BLaER1 treated with 17β-estradiol and CSF1 and Interleukin-3, amounts not matched to agents 10 nM and 100 nM (cell line): ENCODE data around the gene TDRD10.

Experiments
- H3K27ac ChIP-seq, 11 experiments: shearing (Covaris generic); formaldehyde crosslinking; 2 replicates each; pipeline ENCODE4 v1.8.1; 2022
- H3K27me3 ChIP-seq, 11 experiments: shearing (Covaris generic); formaldehyde crosslinking; 2 replicates each; pipeline ENCODE4 v1.8.1; 2022
- H3K36me3 ChIP-seq, 11 experiments: shearing (Covaris generic); formaldehyde crosslinking; 2 replicates each; pipeline ENCODE4 v1.8.1; 2022
- H3K4me1 ChIP-seq, 10 experiments: shearing (Covaris generic); formaldehyde crosslinking; 2 replicates each; pipeline ENCODE4 v1.8.1; 2022
- H3K4me2 ChIP-seq, 11 experiments: shearing (Covaris generic); formaldehyde crosslinking; 2 replicates each; pipeline ENCODE4 v1.8.1; 2022
- H3K4me3 ChIP-seq, 10 experiments: shearing (Covaris generic); formaldehyde crosslinking; 2 replicates each; pipeline ENCODE4 v1.8.1; 2022
- H3K9ac ChIP-seq, 11 experiments: shearing (Covaris generic); formaldehyde crosslinking; 2 replicates each; pipeline ENCODE4 v1.8.1; 2022
- H3K9me3 ChIP-seq, 11 experiments: shearing (Covaris generic); formaldehyde crosslinking; replicated peaks in 1 of 11; 2 replicates each; pipeline ENCODE4 v1.8.1; 2022
- H4K20me1 ChIP-seq, 11 experiments: shearing (Covaris generic); formaldehyde crosslinking; 2 replicates each; pipeline ENCODE4 v1.8.1; 2022
- Cebpa-rat ChIP-seq, 11 experiments: shearing (Covaris generic); IDR thresholded peaks; 2 replicates each; pipeline ENCODE4 v1.8.1; 2022

The TDRD10 gene

DNA sequence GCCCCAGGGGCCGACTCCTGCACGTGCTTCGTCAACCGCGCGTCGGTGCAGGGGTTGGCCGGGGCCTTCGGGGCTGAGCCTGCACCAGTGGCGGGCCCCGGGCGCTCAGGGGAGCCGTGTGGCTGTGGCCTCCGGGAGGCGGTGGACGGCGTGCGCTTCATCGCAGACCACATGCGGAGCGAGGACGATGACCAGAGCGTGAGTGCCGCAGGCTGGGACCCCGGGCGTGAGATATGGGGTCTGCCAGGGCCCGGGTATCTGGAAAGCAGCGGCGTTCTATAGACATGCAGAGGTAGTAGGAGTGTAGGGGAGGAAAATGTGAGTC lies 69.9 kb downstream of the TDRD10 start:
- Histone ChIP-seq H3K9me3 (no peaks in the 10 kb centered on the region), H3K36me3 (peaks cover 0 to 1% (median 0%) of the 10 kb centered on the region in 11 experiments; a peak in 3 of 22 replicates), H4K20me1 (peaks cover 0 to 78% (median 28%) of the 10 kb centered on the region in 11 experiments; a peak in 17 of 22 replicates), H3K27me3 (peaks cover 16 to 26% (median 22%) of the 10 kb centered on the region in 11 experiments), H3K4me2 (no peak overlapping the region), H3K4me3 (no peak overlapping the region), H3K27ac (no peak overlapping the region), H3K4me1 (peaks cover 4 to 56% (median 49%) of the 10 kb centered on the region in 10 experiments; a peak in 18 of 20 replicates), H3K9ac (no peak overlapping the region)
- no peak for TF ChIP-seq Cebpa-rat (IDR thresholded peaks at IDR 0.05)

DNA sequence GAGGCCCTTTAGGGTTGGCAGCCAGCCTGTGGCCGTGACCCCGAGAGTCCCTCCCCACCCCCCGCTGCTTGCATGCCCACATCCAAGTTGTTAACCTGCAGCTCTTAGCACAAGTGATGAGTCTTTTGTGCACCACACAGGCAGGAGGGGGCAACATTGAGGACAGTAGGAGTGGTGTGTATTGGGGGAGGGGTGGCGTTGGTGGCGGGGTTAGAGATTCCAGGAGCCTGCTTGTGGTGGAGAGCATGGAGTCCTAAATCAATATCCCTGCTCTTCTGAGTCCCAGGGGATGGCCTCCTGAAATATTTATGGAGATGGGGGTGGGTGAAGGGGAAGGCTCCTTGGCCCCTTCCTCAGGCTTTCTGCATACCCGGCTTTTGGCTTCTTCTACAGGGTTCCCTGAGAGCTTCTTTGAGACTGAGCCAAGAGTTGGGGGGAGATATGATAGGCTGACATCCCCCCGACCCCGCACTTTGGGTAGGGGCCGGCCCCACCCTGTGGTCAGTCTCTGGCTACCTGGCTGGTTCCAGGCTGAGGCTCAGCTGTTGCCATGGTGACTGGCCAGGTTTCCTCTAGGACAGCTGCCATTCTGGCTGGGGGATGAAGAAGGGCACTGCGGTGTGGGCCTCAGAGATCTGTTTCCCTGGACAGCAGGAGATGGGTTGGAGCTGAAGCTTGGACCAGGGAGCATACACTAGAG lies 70.6 kb downstream of the TDRD10 start:
- peaks cover 0 to 8% (median 0%) of the 10 kb centered on the region in 11 experiments; a peak in 8 of 22 replicates for H3K36me3 ChIP-seq
- peaks cover 4 to 62% (median 56%) of the 10 kb centered on the region in 10 experiments; a peak in 18 of 20 replicates for H3K4me1 ChIP-seq
- peak overlapping the region in 7 of 11 experiments; percentile 9 to 83 (median 59); a peak in 11 of 22 replicates for H3K4me2 ChIP-seq
- no peak overlapping the region for H3K27ac ChIP-seq
- peaks cover 0 to 79% (median 30%) of the 10 kb centered on the region in 11 experiments; a peak in 20 of 22 replicates for H4K20me1 ChIP-seq
- TF ChIP-seq Cebpa-rat (IDR thresholded peaks at IDR 0.05): no peak
- H3K9me3 ChIP-seq: no peaks in the 10 kb centered on the region
- H3K27me3 ChIP-seq: peaks cover 9 to 19% (median 15%) of the 10 kb centered on the region in 11 experiments
- H3K4me3 ChIP-seq: no peak overlapping the region
- H3K9ac ChIP-seq: no peak overlapping the region

DNA sequence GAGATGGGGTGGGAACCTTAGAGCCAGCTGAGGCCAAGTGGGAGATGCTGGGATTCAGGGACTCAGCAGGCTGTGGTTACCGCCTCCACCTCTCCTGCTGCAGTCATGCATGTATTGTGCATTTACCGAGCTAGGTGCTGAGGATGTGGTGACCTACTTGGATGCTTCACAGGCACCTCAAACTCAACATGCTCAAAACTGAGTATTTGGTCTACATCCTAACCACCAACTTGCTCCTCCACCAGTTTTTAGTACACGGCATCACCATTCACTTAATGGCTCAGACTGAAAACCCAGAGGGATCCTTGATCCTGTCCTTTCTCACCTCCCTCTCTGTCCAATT lies 71.1 kb downstream of the TDRD10 start:
- no peak overlapping the region for H3K27ac ChIP-seq
- peak overlapping the region in 7 of 11 experiments; percentile 9 to 83 (median 59); a peak in 11 of 22 replicates for H3K4me2 ChIP-seq
- H4K20me1 ChIP-seq: peaks cover 0 to 79% (median 35%) of the 10 kb centered on the region in 11 experiments; a peak in 20 of 22 replicates
- peaks cover 1 to 62% (median 56%) of the 10 kb centered on the region in 10 experiments; a peak in 18 of 20 replicates for H3K4me1 ChIP-seq
- H3K27me3 ChIP-seq: peaks cover 4 to 14% (median 10%) of the 10 kb centered on the region in 11 experiments
- H3K9ac ChIP-seq: no peak overlapping the region
- H3K4me3 ChIP-seq: no peak overlapping the region
- peaks cover under 1 to 13% (median 5%) of the 10 kb centered on the region in 11 experiments; a peak in 14 of 22 replicates for H3K36me3 ChIP-seq
- TF ChIP-seq Cebpa-rat (IDR thresholded peaks at IDR 0.05): no peak
- H3K9me3 ChIP-seq: no peaks in the 10 kb centered on the region

DNA sequence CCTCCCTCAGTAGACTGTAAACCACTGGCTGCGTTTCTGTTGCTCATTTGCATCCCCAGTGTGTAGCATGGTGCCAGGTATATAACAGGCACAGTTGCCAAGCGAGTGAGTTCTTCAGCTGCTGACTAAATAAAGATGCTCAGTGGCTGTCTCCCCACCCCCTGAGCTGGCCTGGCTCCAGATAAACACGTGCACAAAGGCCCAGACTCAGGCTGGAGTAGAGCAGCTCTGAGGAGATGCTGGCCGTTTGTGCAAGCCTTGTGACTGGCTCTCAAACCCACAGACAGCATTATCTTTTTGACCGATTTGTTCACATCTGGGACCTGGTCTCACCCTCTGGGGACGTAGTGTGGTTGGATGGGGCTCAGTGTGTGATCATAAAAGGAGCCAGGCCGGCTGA lies 72.7 kb downstream of the TDRD10 start:
- TF ChIP-seq Cebpa-rat (IDR thresholded peaks at IDR 0.05): peak in 1 of 11 experiments; percentile 39; a peak in 1 of 22 replicates
- H3K4me2 ChIP-seq: peak overlapping the region in 7 of 11 experiments; percentile 51 to 83 (median 64); a peak in 15 of 22 replicates
- H3K27ac ChIP-seq: peak overlapping the region in 4 of 11 experiments; percentile 16 to 57 (median 39); a peak in 4 of 22 replicates
- H4K20me1 ChIP-seq: peaks cover 9 to 79% (median 48%) of the 10 kb centered on the region in 11 experiments; a peak in 21 of 22 replicates
- no peak overlapping the region for H3K4me3 ChIP-seq
- no peaks in the 10 kb centered on the region for H3K9me3 ChIP-seq
- H3K4me1 ChIP-seq: peaks cover 0 to 74% (median 68%) of the 10 kb centered on the region in 10 experiments; a peak in 16 of 20 replicates
- 0 out of 22 replicates have a peak, but pooled peaks cover 0 to 1% (median 0%) of the 10 kb centered on the region in 11 experiments for H3K27me3 ChIP-seq
- H3K36me3 ChIP-seq: peaks cover 16 to 29% (median 20%) of the 10 kb centered on the region in 11 experiments
- H3K9ac ChIP-seq: peak overlapping the region in 5 of 11 experiments; percentile 6 to 53 (median 21); a peak in 4 of 22 replicates

DNA sequence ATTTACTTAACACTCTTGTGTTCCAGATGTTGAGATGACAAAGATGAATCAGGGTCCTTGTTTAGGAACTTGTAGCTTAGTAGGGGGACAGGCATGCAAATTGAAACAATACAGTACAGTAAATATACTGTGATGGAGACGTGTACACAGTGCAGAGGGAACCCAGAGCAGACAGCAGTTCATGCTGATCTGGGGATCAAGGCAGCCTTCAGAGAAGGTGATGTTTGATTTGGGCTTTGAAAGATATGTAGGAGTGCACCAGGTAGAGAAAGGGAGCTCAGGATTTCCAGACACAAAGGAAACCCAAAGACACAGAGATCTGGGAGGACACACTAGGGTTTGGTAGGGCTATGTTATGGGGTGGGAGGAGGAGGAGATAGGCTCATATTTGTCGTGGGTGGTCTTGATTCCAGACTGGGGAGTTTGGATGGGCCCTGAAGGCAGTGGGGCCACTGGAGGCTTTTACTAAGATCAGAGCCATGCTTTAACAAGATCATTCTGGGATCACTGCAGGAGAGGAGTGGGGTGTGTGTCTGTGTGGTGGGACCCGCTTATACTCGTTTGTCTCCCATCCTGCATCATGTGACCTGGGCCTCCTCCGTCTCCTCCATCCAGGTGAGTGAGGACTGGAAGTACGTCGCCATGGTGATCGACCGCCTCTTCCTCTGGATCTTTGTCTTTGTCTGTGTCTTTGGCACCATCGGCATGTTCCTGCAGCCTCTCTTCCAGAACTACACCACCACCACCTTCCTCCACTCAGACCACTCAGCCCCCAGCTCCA lies 73.3 kb downstream of the TDRD10 start:
- H3K27ac ChIP-seq: peak overlapping the region in 4 of 11 experiments; percentile 28 to 57 (median 44); a peak in 7 of 22 replicates
- H3K9me3 ChIP-seq: no peaks in the 10 kb centered on the region
- H3K4me2 ChIP-seq: peak overlapping the region in 9 of 11 experiments; percentile 16 to 83 (median 59); a peak in 16 of 22 replicates
- peaks cover 15 to 82% (median 54%) of the 10 kb centered on the region in 11 experiments; a peak in 21 of 22 replicates for H4K20me1 ChIP-seq
- peaks cover 22 to 35% (median 27%) of the 10 kb centered on the region in 11 experiments for H3K36me3 ChIP-seq
- H3K27me3 ChIP-seq: no peaks in the 10 kb centered on the region
- H3K9ac ChIP-seq: peak overlapping the region in 5 of 11 experiments; percentile 6 to 53 (median 21); a peak in 6 of 22 replicates
- no peak overlapping the region for H3K4me3 ChIP-seq
- peaks cover 0 to 75% (median 69%) of the 10 kb centered on the region in 10 experiments; a peak in 16 of 20 replicates for H3K4me1 ChIP-seq
- TF ChIP-seq Cebpa-rat (IDR thresholded peaks at IDR 0.05): no peak

DNA sequence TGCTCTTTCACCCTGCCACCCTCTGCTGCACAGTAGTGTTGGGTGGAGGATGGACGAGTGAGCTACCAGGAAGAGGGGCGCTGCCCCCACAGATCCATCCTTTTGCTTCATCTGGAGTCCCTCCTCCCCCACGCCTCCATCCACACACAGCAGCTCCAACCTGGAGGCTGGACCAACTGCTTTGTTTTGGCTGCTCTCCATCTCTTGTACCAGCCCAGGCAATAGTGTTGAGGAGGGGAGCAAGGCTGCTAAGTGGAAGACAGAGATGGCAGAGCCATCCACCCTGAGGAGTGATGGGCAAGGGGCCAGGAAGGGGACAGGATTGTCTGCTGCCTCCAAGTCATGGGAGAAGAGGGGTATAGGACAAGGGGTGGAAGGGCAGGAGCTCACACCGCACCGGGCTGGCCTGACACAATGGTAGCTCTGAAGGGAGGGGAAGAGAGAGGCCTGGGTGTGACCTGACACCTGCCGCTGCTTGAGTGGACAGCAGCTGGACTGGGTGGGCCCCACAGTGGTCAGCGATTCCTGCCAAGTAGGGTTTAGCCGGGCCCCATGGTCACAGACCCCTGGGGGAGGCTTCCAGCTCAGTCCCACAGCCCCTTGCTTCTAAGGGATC lies 74.0 kb downstream of the TDRD10 start:
- H3K27me3 ChIP-seq: no peaks in the 10 kb centered on the region
- H4K20me1 ChIP-seq: peaks cover 20 to 82% (median 60%) of the 10 kb centered on the region in 11 experiments; a peak in 21 of 22 replicates
- H3K9me3 ChIP-seq: no peaks in the 10 kb centered on the region
- H3K36me3 ChIP-seq: peaks cover 29 to 43% (median 34%) of the 10 kb centered on the region in 11 experiments
- H3K27ac ChIP-seq: peak overlapping the region in 1 of 11 experiments; percentile 21; a peak in 1 of 22 replicates
- H3K4me1 ChIP-seq: peaks cover 0 to 75% (median 69%) of the 10 kb centered on the region in 10 experiments; a peak in 16 of 20 replicates
- H3K4me2 ChIP-seq: peak overlapping the region in 9 of 11 experiments; percentile 16 to 83 (median 59); a peak in 16 of 22 replicates
- no peak overlapping the region for H3K4me3 ChIP-seq
- peak overlapping the region in 1 of 11 experiments; percentile 12; a peak in 3 of 22 replicates for H3K9ac ChIP-seq
- no peak for TF ChIP-seq Cebpa-rat (IDR thresholded peaks at IDR 0.05)

DNA sequence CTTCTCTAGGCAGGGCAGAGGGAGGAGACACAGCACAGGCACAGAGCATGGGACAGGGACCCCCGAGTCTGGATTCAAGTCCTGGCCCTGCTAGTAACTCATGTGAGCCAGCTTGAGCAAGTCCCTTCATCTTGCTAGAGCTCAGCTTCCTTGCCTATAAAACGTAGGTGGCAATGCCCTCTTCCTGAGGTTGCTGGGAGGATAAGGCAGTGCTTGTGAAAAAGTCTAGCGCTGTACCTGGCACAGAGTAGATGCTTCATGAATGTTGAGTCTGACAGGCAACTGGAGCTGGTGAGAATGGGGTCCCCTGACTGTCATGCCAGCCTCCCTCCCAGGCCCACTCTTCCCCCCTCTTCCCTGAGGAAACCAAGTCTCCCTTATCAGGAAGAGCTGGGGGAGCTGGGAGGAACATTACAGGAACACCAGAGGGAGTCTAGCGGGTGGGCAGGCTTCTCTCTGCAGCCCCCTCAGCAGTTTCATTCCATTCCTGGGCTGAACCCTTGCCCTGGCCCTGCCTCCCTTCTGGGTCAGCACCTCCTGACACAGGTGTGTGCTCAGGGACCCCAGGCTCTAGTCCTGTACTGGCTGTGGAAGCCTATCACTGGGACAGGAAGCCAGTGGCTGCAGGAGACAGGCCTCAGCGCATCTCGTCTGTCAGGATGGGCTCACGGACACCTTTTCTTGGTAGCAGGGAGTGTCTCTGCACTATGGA lies 75.5 kb downstream of the TDRD10 start:
- peak overlapping the region in 2 of 11 experiments; percentile 54 to 55; a peak in 4 of 22 replicates for H3K9ac ChIP-seq
- peaks cover 0 to 73% (median 69%) of the 10 kb centered on the region in 10 experiments; a peak in 16 of 20 replicates for H3K4me1 ChIP-seq
- peaks cover 42 to 57% (median 48%) of the 10 kb centered on the region in 11 experiments for H3K36me3 ChIP-seq
- no peak for TF ChIP-seq Cebpa-rat (IDR thresholded peaks at IDR 0.05)
- H3K27ac ChIP-seq: peak overlapping the region in 1 of 11 experiments; percentile 15; a peak in 1 of 22 replicates
- no peaks in the 10 kb centered on the region for H3K27me3 ChIP-seq
- H3K4me2 ChIP-seq: peak overlapping the region in 8 of 11 experiments; percentile 43 to 83 (median 62); a peak in 14 of 22 replicates
- peaks cover 30 to 83% (median 65%) of the 10 kb centered on the region in 11 experiments; a peak in 21 of 22 replicates for H4K20me1 ChIP-seq
- no peaks in the 10 kb centered on the region for H3K9me3 ChIP-seq
- H3K4me3 ChIP-seq: no peak overlapping the region
